Activated B cell treated with CpG ODN at 0.5 μM for 24 hours (primary cell): ENCODE data around the gene HDAC9. TPM values are rescaled to one million over a fixed set of nuclear protein-coding genes. Genes with fewer than 3 reads are reported as not detected.

Source experiments
- ATAC-seq: fragments of 200-7000 bp; cut with Tn5 transposase; one replicate; pipeline ENCODE4 v1.10.0; 2021; ENCODE audit warnings: low read depth, mild to moderate bottlenecking, moderate library complexity
- CTCF ChIA-PET: fragments of 350-600 bp; sonication (Branson Sonifier 250); formaldehyde crosslinking; loops from one replicate; lab custom pipeline; 2021; ENCODE audit warnings: antibody characterized with exemption; lab: Charles Lee
- POLR2A ChIA-PET: fragments of 350-600 bp; sonication (Branson Sonifier 250); formaldehyde crosslinking; loops from one replicate; lab custom pipeline; 2021; ENCODE audit warnings: antibody characterized with exemption; lab: Charles Lee
- DNase-seq: peaks from one replicate; pipeline ENCODE4 v3.0.0; 2022
- H3K27ac Mint-ChIP-seq: one replicate; pipeline ENCODE4 v1.8.0; 2020; ENCODE audit warnings: mixed read lengths
- H3K27me3 Mint-ChIP-seq: one replicate; pipeline ENCODE4 v1.8.0; 2021; ENCODE audit warnings: mixed read lengths
- H3K36me3 Mint-ChIP-seq: one replicate; pipeline ENCODE4 v1.8.0; 2021; ENCODE audit warnings: low read depth, mixed read lengths
- H3K4me1 Mint-ChIP-seq: one replicate; pipeline ENCODE4 v1.8.0; 2021; ENCODE audit warnings: mixed read lengths
- H3K4me3 Mint-ChIP-seq: one replicate; pipeline ENCODE4 v1.8.0; 2020; ENCODE audit warnings: mild to moderate bottlenecking, mixed read lengths
- H3K9me3 Mint-ChIP-seq: one replicate; pipeline ENCODE4 v1.8.0; 2020; ENCODE audit warnings: mixed read lengths
- intact Hi-C: fragments of 100-400 bp; cut with micrococcal nuclease; formaldehyde crosslinking; loops from one replicate; pipeline ENCODE4 v1.15.1; 2024
- total RNA-seq: library from RNA; stranded (reverse); gene quantifications from 2 replicates; pipeline ENCODE4 v1.2.3, GENCODE V29; 2022
- TF ChIP-seq, protein P1 (sequence below): fragments of 200-600 bp; IDR thresholded peaks from one replicate; pipeline ENCODE4 v1.8.0; 2022; ENCODE audit warnings: antibody characterized with exemption, mild to moderate bottlenecking

The HDAC9 gene
- total RNA-seq, 1 donor from 2014 or later, result 149 TPM

DNA sequence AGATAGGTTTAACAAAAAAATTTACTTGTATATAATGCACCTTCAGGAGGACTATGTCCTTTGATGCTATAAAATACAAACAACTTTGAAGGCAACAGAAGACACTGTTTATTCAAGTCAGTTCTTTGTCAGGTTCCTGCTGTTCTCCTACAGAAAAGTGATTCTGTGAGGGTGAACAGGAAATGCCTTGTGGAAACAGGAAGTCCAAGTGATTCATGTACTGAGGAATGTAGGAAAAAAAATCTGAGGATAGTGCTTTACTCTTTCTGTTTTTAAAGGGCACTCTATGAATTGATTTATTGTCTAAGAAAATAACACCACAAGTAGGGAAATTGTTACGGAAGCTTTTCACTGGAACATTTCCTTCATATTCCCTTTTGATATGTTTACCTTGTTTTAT lies 171.9 kb downstream of the HDAC9 start:
- Mint-ChIP-seq H3K4me3 (no peak overlapping the region), H3K27me3 (no peaks in the 10 kb centered on the region), H3K27ac (no peak overlapping the region), H3K9me3 (no peaks in the 10 kb centered on the region), H3K4me1 (peaks cover 14% of the 10 kb centered on the region), H3K36me3 (peaks cover 43% of the 10 kb centered on the region)
- ATAC-seq (no peak), DNase-seq (no peak)
- intact Hi-C loops, result loop anchor here (5.0 to 10.0 kb wide), 8 partner anchors 55 to 985 kb away; partner anchors contain the start of gene HDAC9
- CTCF ChIA-PET, result interaction anchor here (1.3 to 2.6 kb wide), 4 partner anchors 309 to 315 kb away, joined by 3 to 29 read pairs (median 6); no protein-coding TSS in a partner anchor
- POLR2A ChIA-PET, result no interaction called here
- TF ChIP-seq, protein P1, sequence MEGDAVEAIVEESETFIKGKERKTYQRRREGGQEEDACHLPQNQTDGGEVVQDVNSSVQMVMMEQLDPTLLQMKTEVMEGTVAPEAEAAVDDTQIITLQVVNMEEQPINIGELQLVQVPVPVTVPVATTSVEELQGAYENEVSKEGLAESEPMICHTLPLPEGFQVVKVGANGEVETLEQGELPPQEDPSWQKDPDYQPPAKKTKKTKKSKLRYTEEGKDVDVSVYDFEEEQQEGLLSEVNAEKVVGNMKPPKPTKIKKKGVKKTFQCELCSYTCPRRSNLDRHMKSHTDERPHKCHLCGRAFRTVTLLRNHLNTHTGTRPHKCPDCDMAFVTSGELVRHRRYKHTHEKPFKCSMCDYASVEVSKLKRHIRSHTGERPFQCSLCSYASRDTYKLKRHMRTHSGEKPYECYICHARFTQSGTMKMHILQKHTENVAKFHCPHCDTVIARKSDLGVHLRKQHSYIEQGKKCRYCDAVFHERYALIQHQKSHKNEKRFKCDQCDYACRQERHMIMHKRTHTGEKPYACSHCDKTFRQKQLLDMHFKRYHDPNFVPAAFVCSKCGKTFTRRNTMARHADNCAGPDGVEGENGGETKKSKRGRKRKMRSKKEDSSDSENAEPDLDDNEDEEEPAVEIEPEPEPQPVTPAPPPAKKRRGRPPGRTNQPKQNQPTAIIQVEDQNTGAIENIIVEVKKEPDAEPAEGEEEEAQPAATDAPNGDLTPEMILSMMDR, result no peak

- TF ChIP-seq, protein P1, result no peak
- H3K4me1 Mint-ChIP-seq, result peaks cover 8% of the 10 kb centered on the region
- no peaks in the 10 kb centered on the region for H3K9me3 Mint-ChIP-seq
- POLR2A ChIA-PET, result no interaction called here
- DNase-seq, result no peak
- H3K27ac Mint-ChIP-seq, result no peak overlapping the region
- H3K36me3 Mint-ChIP-seq, result peaks cover 62% of the 10 kb centered on the region
- H3K4me3 Mint-ChIP-seq, result no peak overlapping the region
- no peaks in the 10 kb centered on the region for H3K27me3 Mint-ChIP-seq
- intact Hi-C loops, result no loop called here
- ATAC-seq, result no peak
- CTCF ChIA-PET, result interaction anchor here (1.2 kb wide), 1 partner anchor 318 kb away, joined by 3 read pairs; no protein-coding TSS in a partner anchor
These were observed 175.6 kb downstream of the HDAC9 start for GRCh38 chr7:18671176-18671575.

DNA sequence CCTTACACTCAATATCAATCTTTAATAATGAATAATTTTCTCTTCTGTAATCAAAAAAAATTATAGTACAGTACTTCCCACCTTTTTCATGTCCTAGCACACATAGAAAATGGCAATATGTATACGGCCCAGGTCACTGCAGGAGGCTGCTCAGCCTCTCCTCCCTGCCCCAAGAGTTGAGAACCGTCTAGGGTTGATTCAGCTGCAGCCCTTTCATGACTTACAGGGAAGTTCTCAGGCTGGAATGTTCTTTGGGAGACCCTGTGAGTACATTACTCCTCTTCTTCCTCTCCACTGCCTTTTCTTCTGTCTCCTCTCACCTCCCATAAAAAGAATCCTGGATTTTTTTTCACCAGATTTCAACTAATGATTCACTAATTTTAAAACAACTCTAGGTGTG lies 180.0 kb downstream of the HDAC9 start:
- H3K4me1 Mint-ChIP-seq, result peaks cover 9% of the 10 kb centered on the region
- intact Hi-C loops, result no loop called here
- no peak for DNase-seq
- no peaks in the 10 kb centered on the region for H3K27me3 Mint-ChIP-seq
- no peaks in the 10 kb centered on the region for H3K9me3 Mint-ChIP-seq
- ChIA-PET POLR2A (interaction anchor here (0.6 kb wide), 1 partner anchor 23 kb away, joined by 4 read pairs; no protein-coding TSS in a partner anchor), CTCF (interaction anchor here (1.1 to 1.2 kb wide), 2 partner anchors 10 to 323 kb away, joined by 3 read pairs; no protein-coding TSS in a partner anchor)
- H3K27ac Mint-ChIP-seq, result no peak overlapping the region
- no peak for ATAC-seq
- TF ChIP-seq, protein P1, result no peak
- peaks cover 61% of the 10 kb centered on the region for H3K36me3 Mint-ChIP-seq
- H3K4me3 Mint-ChIP-seq, result no peak overlapping the region

GRCh38 chr7:18679261-18679660 lies 183.7 kb downstream of the HDAC9 start:
- no peaks in the 10 kb centered on the region for H3K27me3 Mint-ChIP-seq
- DNase-seq (no peak), ATAC-seq (no peak)
- H3K4me3 Mint-ChIP-seq, result no peak overlapping the region
- intact Hi-C loops, result no loop called here
- H3K4me1 Mint-ChIP-seq, result peaks cover 6% of the 10 kb centered on the region
- POLR2A ChIA-PET, result no interaction called here
- CTCF ChIA-PET, result no interaction called here
- H3K9me3 Mint-ChIP-seq, result no peaks in the 10 kb centered on the region
- H3K27ac Mint-ChIP-seq, result peak overlapping the region; percentile 16
- TF ChIP-seq, protein P1, result no peak
- H3K36me3 Mint-ChIP-seq, result peaks cover 43% of the 10 kb centered on the region

DNA sequence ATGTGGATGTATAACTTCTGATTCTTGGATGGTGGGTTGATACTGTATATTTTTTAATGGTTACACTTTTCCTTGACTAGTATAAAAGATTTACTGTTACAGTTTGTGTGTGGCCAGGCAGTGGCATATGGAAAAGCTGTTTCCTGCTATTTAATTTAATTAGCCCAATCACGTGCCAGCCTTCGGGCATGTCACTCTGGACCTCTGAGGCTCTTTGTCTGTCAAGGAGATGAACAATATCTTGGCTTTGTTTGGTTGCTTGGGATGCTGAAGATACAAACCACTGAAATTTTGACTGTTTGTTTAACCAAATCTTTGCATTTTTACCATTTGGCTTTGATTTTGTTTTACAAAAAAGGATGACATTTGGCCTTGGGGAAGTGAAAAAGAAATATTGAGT lies 185.0 kb downstream of the HDAC9 start:
- H3K36me3 Mint-ChIP-seq, result peaks cover 45% of the 10 kb centered on the region
- no peak overlapping the region for H3K4me3 Mint-ChIP-seq
- intact Hi-C loops, result no loop called here
- DNase-seq (no peak), ATAC-seq (no peak)
- no peaks in the 10 kb centered on the region for H3K27me3 Mint-ChIP-seq
- peaks cover 6% of the 10 kb centered on the region for H3K4me1 Mint-ChIP-seq
- no peaks in the 10 kb centered on the region for H3K9me3 Mint-ChIP-seq
- POLR2A ChIA-PET, result no interaction called here
- TF ChIP-seq, protein P1, result no peak
- CTCF ChIA-PET, result interaction anchor here (1.4 kb wide), 1 partner anchor 14 kb away, joined by 3 read pairs; no protein-coding TSS in a partner anchor
- no peak overlapping the region for H3K27ac Mint-ChIP-seq
